Subcutaneous abdominal adipose tissue (tissue), 5 donors: ENCODE measurements around the gene EMP3.
"Not testable (repeated sequence)": the region's sequence is repeated elsewhere in the genome, so short reads cannot be mapped to it uniquely, and the experiment has no call there.

Source experiments
- H3K27ac ChIP-seq: one replicate; pipeline ENCODE4 v1.7.0; 2013; ENCODE audit warnings: low read depth, mild to moderate bottlenecking, inconsistent platforms, low read length, moderate library complexity
- H3K27me3 ChIP-seq, 5 donors: one replicate each; pipeline ENCODE4 v1.7.0; 2013; ENCODE audit warnings: low read length in 5 of 5, inconsistent platforms in 1 of 5; ENCODE audit not compliant: control insufficient read depth in 5 of 5, insufficient read depth in 4 of 5
- H3K36me3 ChIP-seq, 5 donors: one replicate each; pipeline ENCODE4 v1.7.0; 2013; ENCODE audit warnings: low read length in 5 of 5; ENCODE audit not compliant: control insufficient read depth in 5 of 5, insufficient read depth in 5 of 5
- H3K4me1 ChIP-seq, 5 donors: one replicate each; pipeline ENCODE4 v1.7.0; 2013; ENCODE audit warnings: low read length in 5 of 5, mild to moderate bottlenecking in 3 of 5, moderate library complexity in 1 of 5; ENCODE audit not compliant: control insufficient read depth in 5 of 5, insufficient read depth in 5 of 5
- H3K4me3 ChIP-seq, 5 donors: one replicate each; pipeline ENCODE4 v1.7.0; 2013; ENCODE audit warnings: low read length in 5 of 5, low read depth in 1 of 5
- H3K9ac ChIP-seq, 5 donors: one replicate each; pipeline ENCODE4 v1.7.0; 2013; ENCODE audit warnings: low read length in 5 of 5, mild to moderate bottlenecking in 4 of 5, moderate library complexity in 3 of 5
- H3K9me3 ChIP-seq, 5 donors: one replicate each; pipeline ENCODE4 v1.7.0; 2013; ENCODE audit warnings: low read length in 5 of 5; ENCODE audit not compliant: control insufficient read depth in 5 of 5
- donor health status: healthy.
- donor health status: healthy.
- donor health status: healthy.
- donor health status: healthy.
- donor health status: healthy.

Gene EMP3

GRCh38 chr19:48325265-48325910 lies at the start of gene EMP3:
Gene EMP3, plus strand, starts transcription at chr19:48325552. Its CDS starts 1,293 bp downstream, at chr19:48326845.
- Histone ChIP-seq H3K27me3 (peaks cover 0 to 7% (median 0%) of the 10 kb centered on the region in 5 donors), H3K4me3 (peak within 1 kb of the TSS; percentile 62 to 79 (median 73)), H3K9me3 (no peaks in the 10 kb centered on the region), H3K36me3 (peaks cover 0 to 13% (median 4%) of the 10 kb centered on the region in 5 donors), H3K9ac (peak within 1 kb of the TSS; percentile 53 to 89 (median 63)), H3K27ac (peak within 1 kb of the TSS; percentile 91), H3K4me1 (peaks cover 0 to 51% (median 43%) of the 10 kb centered on the region in 5 donors)

GRCh38 chr19:48279747-48280146 lies 45.6 kb upstream of the EMP3 start:
- H3K4me1 ChIP-seq, result peaks cover 0 to 4% (median 0%) of the 10 kb centered on the region in 5 donors
- peaks cover 0 to 4% (median 0%) of the 10 kb centered on the region in 5 donors for H3K27me3 ChIP-seq
- H3K9ac ChIP-seq, result no peak overlapping the region
- no peak overlapping the region for H3K4me3 ChIP-seq
- H3K27ac ChIP-seq, result no peak overlapping the region
- peaks cover 0 to 7% (median 7%) of the 10 kb centered on the region in 5 donors for H3K9me3 ChIP-seq
- peaks cover 0 to 13% (median 3%) of the 10 kb centered on the region in 5 donors for H3K36me3 ChIP-seq

GRCh38 chr19:48283908-48284307 lies 41.4 kb upstream of the EMP3 start:
- Histone ChIP-seq H3K27ac (no peak overlapping the region), H3K36me3 (peaks cover 0 to 24% (median 3%) of the 10 kb centered on the region in 5 donors), H3K9ac (no peak overlapping the region), H3K27me3 (peaks cover 0 to 4% (median 0%) of the 10 kb centered on the region in 5 donors), H3K9me3 (peaks cover 0 to 16% (median 9%) of the 10 kb centered on the region in 5 donors), H3K4me1 (peaks cover 0 to 4% (median 0%) of the 10 kb centered on the region in 5 donors), H3K4me3 (no peak overlapping the region)

GRCh38 chr19:48284896-48285295 lies 40.5 kb upstream of the EMP3 start:
- H3K4me3 ChIP-seq, result no peak overlapping the region
- peaks cover 0 to 16% (median 9%) of the 10 kb centered on the region in 5 donors for H3K9me3 ChIP-seq
- H3K9ac ChIP-seq, result no peak overlapping the region
- peaks cover 0 to 24% (median 3%) of the 10 kb centered on the region in 5 donors for H3K36me3 ChIP-seq
- no peak overlapping the region for H3K27ac ChIP-seq
- H3K4me1 ChIP-seq, result peaks cover 0 to 4% (median 0%) of the 10 kb centered on the region in 5 donors
- peaks cover 0 to under 1% (median 0%) of the 10 kb centered on the region in 5 donors for H3K27me3 ChIP-seq

GRCh38 chr19:48287748-48288147 lies 37.6 kb upstream of the EMP3 start:
- peaks cover 4 to 15% (median 13%) of the 10 kb centered on the region in 5 donors for H3K4me1 ChIP-seq
- H3K4me3 ChIP-seq, result no peak overlapping the region
- H3K27ac ChIP-seq, result no peak overlapping the region
- H3K9ac ChIP-seq, result no peak overlapping the region
- peaks cover 0 to 4% (median 0%) of the 10 kb centered on the region in 5 donors for H3K27me3 ChIP-seq
- H3K9me3 ChIP-seq, result peaks cover 0 to 16% (median 9%) of the 10 kb centered on the region in 5 donors
- H3K36me3 ChIP-seq, result peaks cover 0 to 17% (median 3%) of the 10 kb centered on the region in 5 donors

GRCh38 chr19:48290401-48290770 lies 35.0 kb upstream of the EMP3 start:
- Histone ChIP-seq H3K27me3 (peaks cover 0 to 4% (median 2%) of the 10 kb centered on the region in 5 donors), H3K27ac (no peak overlapping the region), H3K4me1 (peaks cover 4 to 15% (median 13%) of the 10 kb centered on the region in 5 donors), H3K9ac (no peak overlapping the region), H3K4me3 (peak overlapping the region in 4 of 5 donors; percentile 22 to 66 (median 28)), H3K36me3 (peaks cover 0 to 9% (median 0%) of the 10 kb centered on the region in 5 donors), H3K9me3 (peaks cover 0 to 10% (median 3%) of the 10 kb centered on the region in 5 donors)

- peak overlapping the region in 4 of 5 donors; percentile 7 to 62 (median 36) for H3K9ac ChIP-seq
Observed at GRCh38 chr19:48290771-48291488, 34.4 kb upstream of the EMP3 start.

GRCh38 chr19:48291489-48291815 lies 33.9 kb upstream of the EMP3 start:
- H3K36me3 ChIP-seq, H3K9me3 ChIP-seq, H3K27ac ChIP-seq, H3K27me3 ChIP-seq, H3K9ac ChIP-seq: not testable (repeated sequence)
- peak overlapping the region in 1 of 5 donors; percentile 63 for H3K4me3 ChIP-seq
- peaks cover 0 to 15% (median 13%) of the 10 kb centered on the region in 5 donors for H3K4me1 ChIP-seq

More at GRCh38 chr19:48290771-48291488, 34.4 kb upstream of the EMP3 start:
- peaks cover 0 to 10% (median 3%) of the 10 kb centered on the region in 5 donors for H3K9me3 ChIP-seq
- peaks cover 0 to 5% (median 0%) of the 10 kb centered on the region in 5 donors for H3K36me3 ChIP-seq
- peak overlapping the region; percentile 51 to 70 (median 63) for H3K4me3 ChIP-seq
- H3K27ac ChIP-seq, result no peak overlapping the region
- peaks cover 0 to 8% (median 5%) of the 10 kb centered on the region in 5 donors for H3K27me3 ChIP-seq
- peaks cover 4 to 15% (median 13%) of the 10 kb centered on the region in 5 donors for H3K4me1 ChIP-seq

- no peaks in the 10 kb centered on the region for H3K9me3 ChIP-seq
- H3K9ac ChIP-seq, result no peak overlapping the region
- H3K4me3 ChIP-seq, result no peak overlapping the region
- H3K4me1 ChIP-seq, result peaks cover 0 to 15% (median 13%) of the 10 kb centered on the region in 5 donors
- no peaks in the 10 kb centered on the region for H3K36me3 ChIP-seq
- no peak overlapping the region for H3K27ac ChIP-seq
- H3K27me3 ChIP-seq, result peaks cover 0 to 8% (median 5%) of the 10 kb centered on the region in 5 donors
Observed at GRCh38 chr19:48292798-48293197, 32.6 kb upstream of the EMP3 start.

GRCh38 chr19:48295458-48295857 lies 29.9 kb upstream of the EMP3 start:
- Histone ChIP-seq H3K36me3 (no peaks in the 10 kb centered on the region), H3K9ac (no peak overlapping the region), H3K9me3 (no peaks in the 10 kb centered on the region), H3K27me3 (peaks cover 0 to 8% (median 5%) of the 10 kb centered on the region in 5 donors), H3K27ac (no peak overlapping the region), H3K4me3 (no peak overlapping the region), H3K4me1 (peaks cover 0 to 10% (median 10%) of the 10 kb centered on the region in 5 donors)
